ENCODE data around the gene NPIPB2.
"Not testable (repeated sequence)": the region's sequence is repeated elsewhere in the genome, so short reads cannot be mapped to it uniquely, and the experiment has no call there.

NPIPB2 gene

DNA sequence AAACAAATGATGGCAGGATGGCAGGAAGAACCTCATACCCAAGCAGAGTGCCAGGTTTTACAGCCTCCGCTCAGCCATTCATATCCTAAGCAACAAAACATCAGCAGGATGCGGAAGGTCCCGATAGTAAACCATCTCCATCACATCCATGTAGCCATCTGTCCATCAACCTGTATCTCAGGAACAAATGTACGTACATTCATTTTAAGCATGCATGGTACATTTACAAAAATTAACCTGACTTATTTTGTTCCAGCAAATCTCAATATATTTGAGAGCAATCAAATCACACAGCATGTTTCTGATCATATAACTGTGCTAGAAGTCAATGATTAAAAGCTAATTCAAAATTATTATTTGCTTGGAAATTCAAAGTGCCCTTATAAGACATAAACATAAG lies at the start of gene NPIPB2:
TSS of gene NPIPB2 (minus strand) at position 101 of the 400 bp plus-strand sequence. CDS start at position 101, 0 bp downstream.
- not testable (repeated sequence) for DNase-seq (ENCODE audit: low read depth)

- DNase-seq (ENCODE audit: low read depth), result no peak
Measured at GRCh38 chr16:11990702-11991390, 49.0 kb upstream of the NPIPB2 start.

DNA sequence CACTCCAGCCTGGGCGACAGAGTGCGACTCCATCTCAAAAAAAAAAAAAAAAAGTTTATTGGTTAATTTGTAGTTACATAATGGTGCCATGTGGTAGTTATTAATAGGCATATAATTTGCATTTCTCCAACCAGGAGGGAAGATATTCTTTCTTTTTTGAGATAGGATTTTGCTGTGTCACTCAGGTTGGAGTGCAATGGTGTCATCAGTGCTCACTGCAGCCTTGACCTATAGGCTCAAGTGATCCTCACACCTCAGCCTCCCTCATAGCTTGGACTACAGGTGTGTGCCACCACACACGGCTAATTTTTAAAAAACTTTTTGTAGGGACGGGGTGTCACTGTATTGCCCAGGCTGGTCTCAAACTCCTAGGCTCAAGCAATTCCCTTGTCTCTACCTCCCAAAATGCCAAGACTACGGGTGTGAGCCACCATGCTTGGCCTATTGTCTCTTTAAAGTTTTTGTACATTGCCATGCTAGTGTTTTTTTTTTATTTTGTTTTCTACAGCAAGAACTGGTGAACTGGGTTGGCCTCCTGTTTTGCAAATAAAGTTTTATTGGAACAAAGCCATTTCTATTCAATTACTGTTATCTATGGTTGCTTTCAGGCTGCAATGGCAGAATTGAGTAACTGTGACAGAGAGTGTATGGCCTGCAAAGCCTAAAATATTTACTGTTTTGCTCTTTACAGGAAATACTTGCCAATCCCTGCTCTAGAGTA lies 46.6 kb upstream of the NPIPB2 start:
- DNase-seq (ENCODE audit: low read depth), result no peak

GRCh38 chr16:11986521-11987057 lies 44.7 kb upstream of the NPIPB2 start:
- DNase-seq (ENCODE audit: low read depth), result no peak

- DNase-seq (ENCODE audit: low read depth), result no peak
Measured at GRCh38 chr16:11985250-11985649, 43.4 kb upstream of the NPIPB2 start.

GRCh38 chr16:11980136-11980844 lies 38.4 kb upstream of the NPIPB2 start:
- DNase-seq (ENCODE audit: low read depth), result no peak

GRCh38 chr16:11979013-11979672 lies 37.3 kb upstream of the NPIPB2 start:
- DNase-seq (ENCODE audit: low read depth), result no peak

DNA sequence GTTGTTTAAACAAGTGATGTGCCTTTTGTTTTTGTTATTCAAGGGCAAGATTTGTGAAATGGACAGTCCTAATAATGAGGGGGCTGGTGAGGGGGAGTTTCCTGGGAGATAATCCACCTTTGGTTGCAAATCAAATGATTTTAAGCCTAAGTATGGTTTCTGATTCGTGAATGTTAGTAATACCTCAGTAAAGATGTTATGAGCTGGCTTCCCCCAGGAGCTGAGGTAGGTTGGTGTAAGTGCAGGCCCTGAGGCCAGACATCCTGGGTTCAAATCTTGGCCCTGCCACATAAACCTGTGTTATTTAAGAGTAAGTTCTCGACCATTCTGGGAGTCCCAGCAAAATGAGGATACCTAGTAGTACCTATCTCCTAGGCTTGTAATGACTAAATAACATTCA lies 36.2 kb upstream of the NPIPB2 start:
- no peak for DNase-seq (ENCODE audit: low read depth)

- no peak for DNase-seq (ENCODE audit: low read depth)
Measured at GRCh38 chr16:11977376-11978041, 35.7 kb upstream of the NPIPB2 start.

GRCh38 chr16:11976850-11977375 lies 35.1 kb upstream of the NPIPB2 start:
- no peak for DNase-seq (ENCODE audit: low read depth)

DNA sequence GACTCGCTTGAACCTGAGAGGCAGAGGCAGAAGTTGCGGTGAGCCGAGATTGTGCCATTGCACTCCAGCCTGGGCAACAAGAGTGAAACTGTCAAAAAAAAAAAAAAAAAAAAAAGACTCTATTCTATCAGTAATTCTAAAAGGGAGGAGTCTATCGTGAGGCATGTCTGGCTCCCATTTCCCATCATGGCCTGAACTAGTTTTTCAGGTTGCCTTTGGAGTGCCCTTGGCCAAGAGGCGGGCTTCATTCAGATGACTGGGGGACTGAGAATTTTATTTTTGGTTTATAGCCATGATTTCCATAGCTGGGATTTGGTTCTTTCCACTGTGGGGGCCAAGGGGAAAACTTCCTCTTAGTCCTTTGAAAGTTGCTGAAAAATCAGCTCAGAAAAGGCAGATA lies 31.2 kb upstream of the NPIPB2 start:
- DNase-seq (ENCODE audit: low read depth), result no peak

GRCh38 chr16:11972128-11972527 lies 30.3 kb upstream of the NPIPB2 start:
- no peak for DNase-seq (ENCODE audit: low read depth)

DNA sequence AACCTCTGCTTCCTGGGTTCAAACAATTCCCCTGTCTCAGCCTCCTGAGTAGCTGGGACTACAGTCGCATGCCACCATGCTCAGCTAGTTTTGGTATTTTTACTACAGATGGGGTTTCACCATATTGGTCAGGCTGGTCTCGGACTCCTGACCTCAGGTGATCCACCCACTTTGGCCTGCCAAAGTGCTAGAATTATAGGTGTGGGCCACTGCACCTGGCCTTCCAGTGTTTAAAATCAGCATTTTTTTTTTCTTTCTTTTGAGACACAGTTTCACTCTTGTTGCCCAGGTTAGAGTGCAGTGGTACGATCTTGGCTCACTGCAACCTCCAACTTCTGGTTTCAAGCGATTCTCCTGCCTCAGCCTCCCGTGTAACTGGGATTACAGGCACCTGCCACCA lies 28.4 kb upstream of the NPIPB2 start:
- DNase-seq (ENCODE audit: low read depth), result not testable (repeated sequence)

GRCh38 chr16:11968577-11968976 lies 26.7 kb upstream of the NPIPB2 start:
- no peak for DNase-seq (ENCODE audit: low read depth)

GRCh38 chr16:11967195-11967911 lies 25.5 kb upstream of the NPIPB2 start:
- DNase-seq (ENCODE audit: low read depth), result no peak

- DNase-seq (ENCODE audit: low read depth), result no peak
Measured at GRCh38 chr16:11966173-11966572, 24.3 kb upstream of the NPIPB2 start.

DNA sequence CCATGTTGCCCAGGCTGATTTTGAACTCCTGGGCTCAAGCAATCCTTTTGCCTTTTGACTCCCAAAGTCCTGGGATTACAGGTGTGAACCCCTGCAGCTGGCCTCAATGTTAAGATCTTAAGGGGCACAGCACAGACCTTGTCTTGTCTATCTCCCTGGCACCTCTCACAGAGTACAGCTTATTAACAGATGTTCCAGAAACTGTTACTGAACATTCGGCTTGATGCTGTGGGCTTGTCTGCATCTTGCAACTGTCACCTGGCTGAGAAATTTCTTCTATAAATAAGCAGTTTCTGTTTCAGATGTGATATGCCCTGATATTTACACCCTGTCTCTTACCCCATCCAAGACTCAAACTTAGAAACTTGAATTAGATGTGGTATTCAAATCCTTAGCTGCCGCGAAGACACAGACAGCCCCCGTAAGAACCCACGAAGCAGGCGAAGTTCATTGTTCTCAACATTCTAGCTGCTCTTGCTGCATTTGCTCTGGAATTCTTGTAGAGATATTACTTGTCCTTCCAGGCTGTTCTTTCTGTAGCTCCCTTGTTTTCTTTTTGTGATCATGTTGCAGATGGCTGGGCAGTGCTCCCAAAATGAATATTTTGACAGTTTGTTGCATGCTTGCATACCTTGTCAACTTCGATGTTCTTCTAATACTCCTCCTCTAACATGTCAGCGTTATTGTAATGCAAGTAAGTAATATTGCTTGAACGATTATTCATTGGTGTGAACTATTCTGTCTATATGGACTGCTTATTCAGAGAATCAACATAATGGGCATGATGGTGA lies 23.1 kb upstream of the NPIPB2 start, which contains the start of gene TNFRSF17:
TSS of gene TNFRSF17 (plus strand) at position 450 of the 791 bp plus-strand sequence. CDS start at position 565, 115 bp downstream.
- no peak for DNase-seq (ENCODE audit: low read depth)

DNA sequence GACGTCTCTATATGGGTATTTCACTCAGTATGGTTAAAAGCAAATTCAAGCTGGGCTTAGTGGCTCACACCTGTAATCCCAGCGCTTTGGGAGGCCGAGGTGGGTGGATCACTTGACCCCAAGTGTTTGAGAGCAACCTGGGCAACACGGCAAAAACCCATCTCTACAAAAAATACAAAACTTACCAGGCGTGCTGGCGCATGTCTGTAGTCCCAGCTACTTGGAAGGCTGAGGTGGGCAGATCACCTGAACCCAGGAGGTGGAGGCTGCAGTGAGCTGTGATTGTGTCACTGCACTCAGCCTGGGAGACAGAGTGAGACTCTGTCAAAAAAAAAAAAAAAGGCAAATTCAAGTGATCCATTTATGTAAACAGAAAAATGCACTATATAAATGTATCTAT lies 21.9 kb upstream of the NPIPB2 start:
- no peak for DNase-seq (ENCODE audit: low read depth)

DNA sequence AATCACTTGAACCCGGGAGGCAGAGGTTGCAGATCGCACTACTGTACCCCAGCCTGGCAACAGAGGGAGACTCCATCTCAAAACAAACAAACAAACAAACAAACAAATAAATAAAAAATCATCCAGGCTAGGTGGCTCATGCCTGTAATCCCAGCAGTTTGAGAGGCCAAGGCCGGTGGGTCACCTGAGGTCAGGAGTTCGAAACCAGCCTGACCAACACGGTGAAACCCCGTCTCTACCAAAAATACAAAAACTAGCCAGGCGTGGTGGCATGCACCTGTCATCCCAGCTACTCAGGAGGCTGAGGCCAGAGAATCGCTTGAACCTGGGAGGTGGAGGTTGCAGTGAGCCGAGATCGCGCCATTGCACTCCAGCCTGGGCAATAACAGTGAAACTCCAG lies 21.1 kb upstream of the NPIPB2 start:
- DNase-seq (ENCODE audit: low read depth), result not testable (repeated sequence)

- not testable (repeated sequence) for DNase-seq (ENCODE audit: low read depth)
Measured at GRCh38 chr16:11962457-11962856, 20.6 kb upstream of the NPIPB2 start.
